Transverse colon (tissue), 4 donors: ENCODE measurements around the gene DNAH3.

Source experiments
- CTCF ChIP-seq, 5 experiments: fragments of 200-600 bp in 3 of 5; fragments of 450-650 bp in 2 of 5; sonication (generic) in 3 of 5; IDR thresholded peaks; 1 replicate in 2 of 5; 2 replicates in 3 of 5; pipeline ENCODE4 v1.5.1; 2016 to 2017; ENCODE audit warnings: antibody characterized with exemption in 5 of 5, inconsistent platforms in 3 of 5, mild to moderate bottlenecking in 2 of 5, moderate library complexity in 1 of 5
- EP300 ChIP-seq: sonication (generic); formaldehyde crosslinking; IDR thresholded peaks from one replicate; pipeline ENCODE4 v1.6.1; 2017; ENCODE audit warnings: antibody characterized with exemption, low read depth
- POLR2A ChIP-seq: fragments of 450-650 bp; IDR thresholded peaks from one replicate; pipeline ENCODE4 v1.6.1; 2016; ENCODE audit warnings: antibody characterized with exemption, mild to moderate bottlenecking, moderate library complexity
- POLR2AphosphoS5 ChIP-seq, 3 donors: sonication (generic); formaldehyde crosslinking; IDR thresholded peaks; one replicate each; pipeline ENCODE4 v1.6.1; 2016; ENCODE audit warnings: antibody characterized with exemption in 3 of 3

GRCh38 chr16:20900299-20901067 is 250.2 kb downstream of the DNAH3 start, which contains the start of the genes DCUN1D3 and LYRM1:
- TF ChIP-seq CTCF (IDR thresholded peaks at IDR 0.05) (no peak), POLR2A (peak; percentile 96), POLR2AphosphoS5 (IDR thresholded peaks at IDR 0.05) (peak; percentile 89 to 97 (median 95)), EP300 (peak; percentile 67)
